SU-DHL-6 (cell line): ENCODE measurements around the gene MTMR2.
A peak's percentile ranks its signal among the peaks of the same experiment; 100 is the strongest.

ENCODE experiments used
- H2AFZ ChIP-seq: fragments of 200-600 bp; sonication (generic); 2 replicates; pipeline ENCODE4 v1.6.1; 2014; ENCODE audit warnings: low read depth, mild to moderate bottlenecking, moderate library complexity, mixed read lengths, antibody characterized with exemption, low read length; ENCODE audit not compliant: severe bottlenecking
- H3F3A ChIP-seq: fragments of 200-600 bp; shearing (Covaris generic); 2 replicates; pipeline ENCODE4 v1.6.0; 2016; ENCODE audit warnings: antibody characterized with exemption, mild to moderate bottlenecking; ENCODE audit not compliant: insufficient read depth
- H3K27ac ChIP-seq: fragments of 200-600 bp; sonication (generic); 2 replicates; pipeline ENCODE4 v1.5.1; 2016; ENCODE audit warnings: low read depth, mild to moderate bottlenecking, low read length, moderate library complexity, mixed read lengths
- H3K27me3 ChIP-seq: fragments of 200-600 bp; sonication (generic), shearing (Covaris generic); 2 replicates; pipeline ENCODE4 v1.6.0; 2014; ENCODE audit warnings: mild to moderate bottlenecking, low read length
- H3K36me3 ChIP-seq: fragments of 200-600 bp; sonication (generic); 2 replicates; pipeline ENCODE4 v1.6.1; 2014; ENCODE audit warnings: mild to moderate bottlenecking, low read length, mixed read lengths
- H3K4me2 ChIP-seq: fragments of 300-600, 200-600 bp; shearing (Covaris generic), sonication (generic); 2 replicates; pipeline ENCODE4 v1.6.0; 2014; ENCODE audit warnings: low read length, low read depth, mild to moderate bottlenecking; ENCODE audit not compliant: poor library complexity, severe bottlenecking
- H3K4me3 ChIP-seq: fragments of 200-600 bp; sonication (generic); 2 replicates; pipeline ENCODE4 v1.5.1; 2014; ENCODE audit warnings: antibody characterized with exemption, low read length, mild to moderate bottlenecking, mixed read lengths; ENCODE audit not compliant: insufficient read depth, poor library complexity, severe bottlenecking
- H3K79me2 ChIP-seq: fragments of 200-600 bp; sonication (generic); 2 replicates; pipeline ENCODE4 v1.6.1; 2014; ENCODE audit warnings: mild to moderate bottlenecking, low read length, moderate library complexity; ENCODE audit not compliant: insufficient read depth
- H3K9ac ChIP-seq: fragments of 200-600 bp; sonication (generic); 2 replicates; pipeline ENCODE4 v1.7.0; 2014; ENCODE audit warnings: mild to moderate bottlenecking, low read length
- H3K9me2 ChIP-seq: fragments of 200-600 bp; sonication (generic); replicated peaks from 2 replicates; pipeline ENCODE4 v1.6.1; 2014; ENCODE audit warnings: low read length; ENCODE audit not compliant: insufficient read depth
- H3K9me3 ChIP-seq: fragments of 200-600 bp; sonication (generic); 2 replicates; pipeline ENCODE4 v1.6.1; 2014; ENCODE audit warnings: low read length, mixed read lengths; ENCODE audit not compliant: insufficient read depth
- H4K20me1 ChIP-seq: fragments of 200-600 bp; sonication (generic); 2 replicates; pipeline ENCODE4 v1.6.1; 2014; ENCODE audit warnings: low read depth, mild to moderate bottlenecking, antibody characterized with exemption, low read length, moderate library complexity, mixed read lengths
- CTCF ChIP-seq: fragments of 200-600 bp; sonication (generic); IDR thresholded peaks from one replicate; pipeline ENCODE4 v1.5.1; 2017; ENCODE audit warnings: antibody characterized with exemption, mild to moderate bottlenecking, low read length, moderate library complexity; ENCODE audit not compliant: insufficient read depth, poor library complexity, severe bottlenecking
- EZH2phosphoT487 ChIP-seq: fragments of 200-600 bp; sonication (generic), shearing (Covaris generic); conservative IDR thresholded peaks from 2 replicates; pipeline ENCODE4 v1.6.1; 2018; ENCODE audit warnings: mild to moderate bottlenecking, antibody characterized with exemption, low read length, moderate library complexity, mixed read lengths

Gene MTMR2

DNA sequence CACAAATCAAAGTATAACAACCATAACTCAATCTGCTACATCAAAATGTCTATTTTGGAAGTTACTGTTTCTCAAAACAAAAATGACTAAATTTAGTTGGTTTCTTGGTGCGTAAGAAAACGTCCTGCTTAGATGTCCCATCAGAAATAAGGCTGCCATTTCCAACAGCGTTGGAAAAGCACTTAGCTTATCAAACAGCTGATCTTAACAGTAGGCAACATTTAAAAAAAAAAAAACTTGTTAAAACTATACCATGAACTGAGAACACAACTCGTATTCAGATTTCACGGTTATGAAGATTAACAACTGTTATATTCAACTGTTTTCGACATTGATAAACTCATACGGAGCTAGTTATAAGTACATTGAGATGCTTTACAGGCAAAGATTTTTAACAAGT is 131.2 kb downstream of the MTMR2 start:
- peaks cover 9% of the 10 kb centered on the region; the same call in 1 of the 2 replicates for H3F3A ChIP-seq
- H4K20me1 ChIP-seq, result peaks cover 23% of the 10 kb centered on the region; the same call in 1 of the 2 replicates
- H3K79me2 ChIP-seq, result peaks cover 85% of the 10 kb centered on the region
- peak overlapping the region; percentile 77 for H3K4me2 ChIP-seq
- H3K9me2 ChIP-seq, result no peaks in the 10 kb centered on the region
- H2AFZ ChIP-seq, result no peak overlapping the region
- H3K36me3 ChIP-seq, result peaks cover 9% of the 10 kb centered on the region
- no peak overlapping the region for H3K4me3 ChIP-seq
- no peaks in the 10 kb centered on the region for H3K27me3 ChIP-seq
- no peaks in the 10 kb centered on the region for H3K9me3 ChIP-seq
- no peak overlapping the region for H3K9ac ChIP-seq
- no peak overlapping the region for H3K27ac ChIP-seq
- TF ChIP-seq CTCF (no peak), EZH2phosphoT487 (no peak)

DNA sequence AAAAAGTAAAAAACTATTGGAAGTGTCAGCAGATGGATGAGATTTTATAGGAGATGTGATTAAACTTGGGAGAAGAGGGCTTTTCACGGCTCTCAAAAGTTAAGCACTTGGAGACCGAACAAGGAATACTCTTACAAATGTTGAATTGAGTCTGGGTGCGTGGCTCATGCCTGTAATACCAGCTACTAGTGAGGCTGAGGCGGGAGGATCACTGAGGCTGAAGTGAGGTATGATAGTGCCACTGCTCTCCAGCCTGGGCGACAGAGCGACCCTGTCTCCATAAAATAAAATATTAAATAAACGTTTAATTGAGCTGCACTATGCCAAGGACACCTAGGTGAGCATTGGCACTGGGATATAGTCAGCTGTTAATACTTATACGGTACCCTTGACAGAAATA is 131.7 kb downstream of the MTMR2 start:
- Histone ChIP-seq H3K27ac (no peak overlapping the region), H3K4me3 (peak overlapping the region; percentile 87), H2AFZ (no peak overlapping the region), H3K9ac (peak overlapping the region; percentile 100; the same call in 1 of the 2 replicates), H3K4me2 (peak overlapping the region; percentile 77), H3K36me3 (peaks cover 13% of the 10 kb centered on the region), H3F3A (peaks cover 9% of the 10 kb centered on the region; the same call in 1 of the 2 replicates), H4K20me1 (peaks cover 23% of the 10 kb centered on the region; the same call in 1 of the 2 replicates), H3K9me2 (no peaks in the 10 kb centered on the region), H3K9me3 (no peaks in the 10 kb centered on the region), H3K27me3 (no peaks in the 10 kb centered on the region), H3K79me2 (peaks cover 85% of the 10 kb centered on the region)
- TF ChIP-seq CTCF (no peak), EZH2phosphoT487 (no peak)

DNA sequence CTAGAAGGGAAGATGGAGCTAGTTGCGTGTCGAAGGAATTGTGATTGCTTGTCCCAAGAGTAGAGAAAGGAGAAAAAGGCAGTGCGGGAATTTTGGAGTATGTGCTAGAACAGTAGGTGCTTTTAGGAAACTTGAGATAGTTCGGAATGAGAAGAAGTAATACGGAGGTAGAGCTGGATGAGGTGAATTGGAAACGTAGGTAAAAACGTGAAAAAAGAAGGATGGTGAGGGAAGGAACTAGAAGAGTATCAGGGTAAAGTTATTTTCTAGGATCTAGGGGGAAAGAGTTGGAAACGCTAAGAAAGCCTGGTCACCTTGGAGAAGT is 132.2 kb downstream of the MTMR2 start:
- Histone ChIP-seq H3K4me2 (peak overlapping the region; percentile 77), H3K4me3 (peak overlapping the region; percentile 87), H3K9me3 (no peaks in the 10 kb centered on the region), H3K27ac (no peak overlapping the region), H3K36me3 (peaks cover 17% of the 10 kb centered on the region), H3K9ac (peak overlapping the region; percentile 100), H2AFZ (no peak overlapping the region), H4K20me1 (peaks cover 23% of the 10 kb centered on the region; the same call in 1 of the 2 replicates), H3F3A (peaks cover 9% of the 10 kb centered on the region; the same call in 1 of the 2 replicates), H3K27me3 (no peaks in the 10 kb centered on the region), H3K9me2 (no peaks in the 10 kb centered on the region), H3K79me2 (peaks cover 82% of the 10 kb centered on the region)
- TF ChIP-seq CTCF (no peak), EZH2phosphoT487 (no peak)
